HEK293 (cell line): Measurements from ENCODE around the gene NOX5.

Source experiments
- CTCF ChIA-PET: fragments of 350-600 bp; formaldehyde crosslinking; extraction: SDS; loops from one replicate; lab custom pipeline; 2021; ENCODE audit warnings: antibody characterized with exemption; lab: Yijun Ruan, JAX
- POLR2A ChIA-PET: fragments of 300-600 bp; formaldehyde crosslinking; extraction: SDS; loops from one replicate; lab custom pipeline; 2020; ENCODE audit warnings: antibody characterized with exemption, inconsistent platforms; lab: Yijun Ruan, JAX
- H3K27ac ChIP-seq: fragments of 200-500 bp; sonication (Bioruptor generic); 2 replicates; pipeline ENCODE4 v1.5.1; 2014; ENCODE audit warnings: low read depth, low read length, control low read depth, inconsistent platforms; ENCODE audit errors: extremely low read depth
- H3K36me3 ChIP-seq, 2 experiments: fragments of 200-500 bp in 1 of 2; sonication (Bioruptor generic) in 1 of 2; 1 replicate in 1 of 2; 2 replicates in 1 of 2; pipeline ENCODE4 v1.5.1; 2014 to 2017; ENCODE audit warnings: inconsistent platforms in 2 of 2, low read length in 2 of 2; ENCODE audit not compliant: control insufficient read depth in 2 of 2, insufficient read depth in 1 of 2
- H3K4me1 ChIP-seq: fragments of 200-500 bp; sonication (Bioruptor generic); 2 replicates; pipeline ENCODE4 v1.5.1; 2014; ENCODE audit warnings: mild to moderate bottlenecking, low read length, inconsistent platforms; ENCODE audit not compliant: control insufficient read depth, insufficient read depth
- H3K4me3 ChIP-seq: 2 replicates; pipeline ENCODE4 v1.5.1; 2011; ENCODE audit warnings: low read depth, mild to moderate bottlenecking, control low read depth, low read length, moderate library complexity
- H3K9me3 ChIP-seq: fragments of 200-500 bp; sonication (Bioruptor generic); 2 replicates; pipeline ENCODE4 v1.5.1; 2014; ENCODE audit warnings: low read depth, low read length, inconsistent platforms; ENCODE audit not compliant: control insufficient read depth, insufficient read depth
- GLI4 ChIP-seq: fragments of 450-650 bp; formaldehyde crosslinking; IDR thresholded peaks from 2 replicates; pipeline ENCODE4 v1.5.1; 2016; ENCODE audit warnings: missing biosample characterization, missing genetic modification characterization
- KLF17 ChIP-seq: fragments of 450-650 bp; formaldehyde crosslinking; IDR thresholded peaks from 2 replicates; pipeline ENCODE4 v1.5.1; 2016; ENCODE audit warnings: missing biosample characterization, missing genetic modification characterization
- KLF8 ChIP-seq: fragments of 450-650 bp; formaldehyde crosslinking; IDR thresholded peaks from 2 replicates; pipeline ENCODE4 v1.5.1; 2016; ENCODE audit warnings: missing biosample characterization, missing genetic modification characterization
- KLF9 ChIP-seq: fragments of 450-650 bp; formaldehyde crosslinking; IDR thresholded peaks from 2 replicates; pipeline ENCODE4 v1.5.1; 2016; ENCODE audit warnings: missing biosample characterization, missing genetic modification characterization, low read depth
- SCRT2 ChIP-seq: fragments of 450-650 bp; formaldehyde crosslinking; IDR thresholded peaks from 2 replicates; pipeline ENCODE4 v1.5.1; 2016; ENCODE audit warnings: missing biosample characterization, missing genetic modification characterization
- WT1 ChIP-seq: fragments of 450-650 bp; formaldehyde crosslinking; IDR thresholded peaks from 2 replicates; pipeline ENCODE4 v1.5.1; 2016; ENCODE audit warnings: missing biosample characterization, missing genetic modification characterization
- ZFP69B ChIP-seq: fragments of 450-650 bp; formaldehyde crosslinking; IDR thresholded peaks from 2 replicates; pipeline ENCODE4 v1.5.1; 2016; ENCODE audit warnings: missing biosample characterization, missing genetic modification characterization
- ZNF10 ChIP-seq: fragments of 450-650 bp; formaldehyde crosslinking; IDR thresholded peaks from 2 replicates; pipeline ENCODE4 v1.5.1; 2017; ENCODE audit warnings: missing biosample characterization, missing genetic modification characterization
- ZNF146 ChIP-seq: fragments of 450-650 bp; formaldehyde crosslinking; IDR thresholded peaks from 2 replicates; pipeline ENCODE4 v1.5.1; 2016; ENCODE audit warnings: missing biosample characterization, missing genetic modification characterization
- ZNF18 ChIP-seq: fragments of 450-650 bp; formaldehyde crosslinking; IDR thresholded peaks from 2 replicates; pipeline ENCODE4 v1.5.1; 2016; ENCODE audit warnings: missing biosample characterization, missing genetic modification characterization
- ZNF19 ChIP-seq: fragments of 450-650 bp; formaldehyde crosslinking; IDR thresholded peaks from 2 replicates; pipeline ENCODE4; 2016; ENCODE audit warnings: missing biosample characterization, missing genetic modification characterization, low read depth
- ZNF214 ChIP-seq: fragments of 450-650 bp; formaldehyde crosslinking; IDR thresholded peaks from 2 replicates; pipeline ENCODE4 v1.5.1; 2017; ENCODE audit warnings: missing biosample characterization, mild to moderate bottlenecking, missing genetic modification characterization, borderline replicate concordance
- ZNF223 ChIP-seq: fragments of 450-650 bp; formaldehyde crosslinking; IDR thresholded peaks from 2 replicates; pipeline ENCODE4 v1.5.1; 2016; ENCODE audit warnings: missing biosample characterization, missing genetic modification characterization
- ZNF24 ChIP-seq: fragments of 450-650 bp; formaldehyde crosslinking; IDR thresholded peaks from 2 replicates; pipeline ENCODE4 v1.5.1; 2016; ENCODE audit warnings: missing biosample characterization, missing genetic modification characterization
- ZNF266 ChIP-seq: fragments of 450-650 bp; formaldehyde crosslinking; IDR thresholded peaks from 2 replicates; pipeline ENCODE4 v1.5.1; 2016; ENCODE audit warnings: missing biosample characterization, missing genetic modification characterization, low read depth
- ZNF302 ChIP-seq: fragments of 450-650 bp; formaldehyde crosslinking; IDR thresholded peaks from 2 replicates; pipeline ENCODE4 v1.5.1; 2016; ENCODE audit warnings: missing biosample characterization, missing genetic modification characterization, low read depth
- ZNF324 ChIP-seq: fragments of 450-650 bp; formaldehyde crosslinking; IDR thresholded peaks from 2 replicates; pipeline ENCODE4 v1.5.1; 2016; ENCODE audit warnings: missing biosample characterization, missing genetic modification characterization
- ZNF391 ChIP-seq: fragments of 450-650 bp; formaldehyde crosslinking; IDR thresholded peaks from 2 replicates; pipeline ENCODE4 v1.5.1; 2016; ENCODE audit warnings: low read depth, missing biosample characterization, missing genetic modification characterization, borderline replicate concordance
- ZNF473 ChIP-seq: fragments of 450-650 bp; formaldehyde crosslinking; IDR thresholded peaks from 2 replicates; pipeline ENCODE4 v1.5.1; 2017; ENCODE audit warnings: missing biosample characterization, missing genetic modification characterization
- ZNF510 ChIP-seq: fragments of 450-650 bp; formaldehyde crosslinking; IDR thresholded peaks from 2 replicates; pipeline ENCODE4 v1.5.1; 2018; ENCODE audit warnings: mild to moderate bottlenecking, missing genetic modification characterization, missing biosample characterization; ENCODE audit not compliant: insufficient replicate concordance
- ZNF514 ChIP-seq: fragments of 450-650 bp; formaldehyde crosslinking; IDR thresholded peaks from 2 replicates; pipeline ENCODE4 v1.5.1; 2016; ENCODE audit warnings: missing biosample characterization, missing genetic modification characterization
- ZNF544 ChIP-seq: fragments of 450-650 bp; formaldehyde crosslinking; IDR thresholded peaks from 2 replicates; pipeline ENCODE4 v1.5.0; 2017; ENCODE audit warnings: missing biosample characterization, missing genetic modification characterization
- ZNF549 ChIP-seq: fragments of 450-650 bp; IDR thresholded peaks from 2 replicates; pipeline ENCODE4 v1.5.1; 2018; ENCODE audit warnings: missing biosample characterization, missing genetic modification characterization, mild to moderate bottlenecking, inconsistent platforms, moderate library complexity
- ZNF555 ChIP-seq: fragments of 450-650 bp; formaldehyde crosslinking; conservative IDR thresholded peaks from 2 replicates; pipeline ENCODE4 v1.5.1; 2017; ENCODE audit warnings: missing biosample characterization, mild to moderate bottlenecking, missing genetic modification characterization, inconsistent platforms
- ZNF670 ChIP-seq: fragments of 450-650 bp; formaldehyde crosslinking; IDR thresholded peaks from 2 replicates; pipeline ENCODE4 v1.5.1; 2016; ENCODE audit warnings: missing biosample characterization, missing genetic modification characterization, low read depth
- ZNF747 ChIP-seq: fragments of 450-650 bp; formaldehyde crosslinking; IDR thresholded peaks from 2 replicates; pipeline ENCODE4 v1.5.1; 2016; ENCODE audit warnings: missing biosample characterization, missing genetic modification characterization
- ZNF76 ChIP-seq: fragments of 450-650 bp; formaldehyde crosslinking; IDR thresholded peaks from 2 replicates; pipeline ENCODE4; 2016; ENCODE audit warnings: low read depth, missing biosample characterization, missing genetic modification characterization, borderline replicate concordance

NOX5 gene

GRCh38 chr15:69071260-69071659 is 56.8 kb downstream of the NOX5 start:
- ChIA-PET POLR2A (no interaction called here), CTCF (interaction anchor here (1.1 kb wide), 1 partner anchor 13 kb away, joined by 3 read pairs; no protein-coding TSS in a partner anchor)
- Histone ChIP-seq H3K4me3 (no peak overlapping the region), H3K27ac (no peak overlapping the region), H3K9me3 (peaks cover 2% of the 10 kb centered on the region; the same call in 1 of the 2 replicates), H3K36me3 (no peaks in the 10 kb centered on the region), H3K4me1 (peaks cover 14% of the 10 kb centered on the region)
- TF ChIP-seq ZNF19 (no peak), ZNF146 (tag by site-specific recombination) (no peak), ZFP69B (tag by site-specific recombination) (no peak), ZNF549 (tag by site-specific recombination) (no peak), ZNF670 (tag by site-specific recombination) (no peak), ZNF514 (tag by site-specific recombination) (no peak), GLI4 (no peak), ZNF747 (tag by site-specific recombination) (no peak), ZNF555 (tag by site-specific recombination) (no peak), ZNF223 (tag by site-specific recombination) (no peak), KLF17 (tag by site-specific recombination) (no peak)

- Histone ChIP-seq H3K27ac (no peak overlapping the region), H3K9me3 (peaks cover 2% of the 10 kb centered on the region; the same call in 1 of the 2 replicates), H3K4me3 (no peak overlapping the region), H3K4me1 (peaks cover 14% of the 10 kb centered on the region), H3K36me3 (no peaks in the 10 kb centered on the region)
- TF ChIP-seq ZNF214 (tag by site-specific recombination) (no peak), ZNF76 (no peak), SCRT2 (no peak), ZNF510 (tag by site-specific recombination) (no peak), ZNF514 (tag by site-specific recombination) (no peak), ZNF24 (tag by site-specific recombination) (no peak), WT1 (tag by site-specific recombination) (no peak), ZNF544 (no peak), ZNF473 (tag by site-specific recombination) (no peak), ZNF302 (tag by site-specific recombination) (no peak), KLF9 (tag by site-specific recombination) (no peak)
- POLR2A ChIA-PET: no interaction called here
- CTCF ChIA-PET: interaction anchor here (0.5 to 1.4 kb wide), 2 partner anchors 14 to 15 kb away, joined by 3 to 5 read pairs; no protein-coding TSS in a partner anchor
These were observed 58.4 kb downstream of the NOX5 start for GRCh38 chr15:69072906-69073305.

- Histone ChIP-seq H3K9me3 (peaks cover 2% of the 10 kb centered on the region; the same call in 1 of the 2 replicates), H3K4me3 (peak overlapping the region; percentile 64), H3K4me1 (peaks cover 14% of the 10 kb centered on the region), H3K27ac (peak overlapping the region; percentile 74; the same call in 1 of the 2 replicates), H3K36me3 (no peaks in the 10 kb centered on the region)
- CTCF ChIA-PET: interaction anchor here (0.6 to 2.1 kb wide), 6 partner anchors 11 to 35 kb away, joined by 3 to 8 read pairs (median 4); no protein-coding TSS in a partner anchor
- POLR2A ChIA-PET: interaction anchor here (1.8 to 2.6 kb wide), 2 partner anchors 13 to 87 kb away, joined by 5 to 19 read pairs; partner anchors contain the start of gene GLCE
- TF ChIP-seq WT1 (tag by site-specific recombination) (peak; percentile 46), KLF8 (peak; percentile 90), ZNF266 (tag by site-specific recombination) (no peak), ZNF10 (tag by site-specific recombination) (no peak), ZNF18 (tag by site-specific recombination) (no peak; the same call in 1 of the 2 replicates), ZNF324 (tag by site-specific recombination) (peak; percentile 69; the same call in 1 of the 2 replicates), ZNF391 (no peak)
These were observed 59.7 kb downstream of the NOX5 start for GRCh38 chr15:69074001-69074842.
